GM10248 (cell line): Measurements from ENCODE around the gene PDE4B.

ENCODE experiments used
- CTCF ChIA-PET: fragments of 300-600 bp; sonication (Branson Sonifier 250); formaldehyde crosslinking; extraction: SDS; loops from one replicate; lab custom pipeline; 2021; ENCODE audit warnings: antibody characterized with exemption; lab: Yijun Ruan, JAX
- POLR2A ChIA-PET: fragments of 350-650 bp; sonication (Branson Sonifier 250); formaldehyde crosslinking; extraction: SDS; loops from one replicate; lab custom pipeline; 2020; ENCODE audit warnings: antibody characterized with exemption; lab: Yijun Ruan, JAX
- DNase-seq: peaks from one replicate; pipeline ENCODE4 v3.0.0; 2012; ENCODE audit errors: extremely low spot score
- CTCF ChIP-seq: IDR thresholded peaks from 2 replicates; pipeline ENCODE4 v1.5.1; 2012; ENCODE audit warnings: mild to moderate bottlenecking, low read depth; ENCODE audit errors: extremely low read depth, missing control alignments, control extremely low read depth

The PDE4B gene

GRCh38 chr1:65948609-65949229, 156.0 kb downstream of the PDE4B start:
- TF ChIP-seq CTCF: no peak
- CTCF ChIA-PET: interaction anchor here (1.5 kb wide), 1 partner anchor 9 kb away, joined by 5 read pairs; no protein-coding TSS in a partner anchor

GRCh38 chr1:65949230-65949626, 156.5 kb downstream of the PDE4B start:
- no peak for DNase-seq
- ChIA-PET POLR2A (no interaction called here), CTCF (interaction anchor here (1.5 kb wide), 1 partner anchor 9 kb away, joined by 5 read pairs; no protein-coding TSS in a partner anchor)
- TF ChIP-seq CTCF: no peak

More at GRCh38 chr1:65948609-65949229, 156.0 kb downstream of the PDE4B start:
- POLR2A ChIA-PET: no interaction called here
- no peak for DNase-seq

GRCh38 chr1:65949933-65950332, 157.2 kb downstream of the PDE4B start:
- DNase-seq: no peak
- ChIA-PET CTCF (interaction anchor here (1.3 kb wide), 1 partner anchor 293 kb away, joined by 5 read pairs; no protein-coding TSS in a partner anchor), POLR2A (no interaction called here)
- TF ChIP-seq CTCF: no peak

- TF ChIP-seq CTCF: no peak
- CTCF ChIA-PET: interaction anchor here (1.2 to 2.1 kb wide), 6 partner anchors 283 to 551 kb away, joined by 3 to 8 read pairs (median 5); no protein-coding TSS in a partner anchor
- POLR2A ChIA-PET: no interaction called here
- no peak for DNase-seq
Observed at GRCh38 chr1:65952696-65953095, 160.0 kb downstream of the PDE4B start.

- CTCF ChIA-PET: interaction anchor here (1.5 to 2.1 kb wide), 4 partner anchors 283 to 551 kb away, joined by 3 to 8 read pairs (median 5); no protein-coding TSS in a partner anchor
- DNase-seq: no peak
- POLR2A ChIA-PET: no interaction called here
- TF ChIP-seq CTCF: no peak
Observed at GRCh38 chr1:65953170-65953569, 160.5 kb downstream of the PDE4B start.

- CTCF ChIA-PET: interaction anchor here (3.6 kb wide), 2 partner anchors 287 to 490 kb away, joined by 34 to 40 read pairs; no protein-coding TSS in a partner anchor
- POLR2A ChIA-PET: no interaction called here
- DNase-seq: no peak
- TF ChIP-seq CTCF: no peak
Observed at GRCh38 chr1:65955071-65955470, 162.4 kb downstream of the PDE4B start.
